ENCODE results near the gene HOXD12. TPM values are rescaled to one million over a fixed set of nuclear protein-coding genes. Genes with fewer than 3 reads are reported as not detected.
A peak's percentile ranks its signal among the peaks of the same experiment; 100 is the strongest.

The HOXD12 gene
- total RNA-seq, 4 donors from 2014 or later: not detected

- peak overlapping the region; percentile 94 to 96 (median 94) for H3K27ac ChIP-seq
- in situ Hi-C loops (cut with MboI; ENCODE audit: low pct_ligation_motif_present in 1 of 4, low pct_unique_long_range_greater_than_20kb in 1 of 4, low sequenced_read_pairs in 3 of 4) (loop anchor here (5.0 to 25.0 kb wide), 6 partner anchors 327 to 1027 kb away; no protein-coding TSS in a partner anchor), intact Hi-C loops (cut with DNase I; ENCODE audit: low total_unique reads) (loop anchor here (5.0 kb wide), 1 partner anchor 510 kb away; no protein-coding TSS in a partner anchor)
- WGBS, 2 donors (ENCODE audit: low coverage in 1 of 2): 35 to 41% methylated on average over 4 of the region's 4 CpGs
- H3K4me1 ChIP-seq: peaks cover 7 to 53% (median 32%) of the 10 kb centered on the region in 4 donors
- no peaks in the 10 kb centered on the region for H3K36me3 ChIP-seq
- DNase-seq: no peak
- no peaks in the 10 kb centered on the region for H3K9me3 ChIP-seq
- TF ChIP-seq POLR2A (IDR thresholded peaks at IDR 0.05) (no peak), CTCF (IDR thresholded peaks at IDR 0.05) (no peak), EP300 (IDR thresholded peaks at IDR 0.05; ENCODE audit: low read depth) (no peak), POLR2AphosphoS5 (IDR thresholded peaks at IDR 0.05) (no peak)
- peaks cover 91% of the 10 kb centered on the region for H3K27me3 ChIP-seq
- peak overlapping the region in 1 of 4 donors; percentile 55 for H3K4me3 ChIP-seq
These were observed 28.1 kb downstream of the HOXD12 start for GRCh38 chr2:176127774-176128072.

- H3K27ac ChIP-seq: peak overlapping the region; percentile 94 to 96 (median 94)
- no peak for TF ChIP-seq EP300 (IDR thresholded peaks at IDR 0.05; ENCODE audit: low read depth)
- no peak for TF ChIP-seq POLR2AphosphoS5 (IDR thresholded peaks at IDR 0.05)
- TF ChIP-seq CTCF (IDR thresholded peaks at IDR 0.05): no peak
- no peak for TF ChIP-seq POLR2A (IDR thresholded peaks at IDR 0.05)
- H3K9me3 ChIP-seq: no peaks in the 10 kb centered on the region
- no peak for DNase-seq
- peaks cover 91% of the 10 kb centered on the region for H3K27me3 ChIP-seq
- H3K36me3 ChIP-seq: no peaks in the 10 kb centered on the region
- WGBS, 2 donors (ENCODE audit: low coverage in 1 of 2): 20 to 46% methylated on average over 10 to 44 of the region's 49 CpGs
- H3K4me1 ChIP-seq: peaks cover 12 to 53% (median 33%) of the 10 kb centered on the region in 4 donors
- in situ Hi-C loops (cut with MboI; ENCODE audit: low pct_ligation_motif_present in 1 of 4, low pct_unique_long_range_greater_than_20kb in 1 of 4, low sequenced_read_pairs in 3 of 4) (loop anchor here (5.0 to 25.0 kb wide), 6 partner anchors 326 to 1026 kb away; no protein-coding TSS in a partner anchor), intact Hi-C loops (cut with DNase I; ENCODE audit: low total_unique reads) (loop anchor here (5.0 kb wide), 1 partner anchor 509 kb away; no protein-coding TSS in a partner anchor)
- H3K4me3 ChIP-seq: peak overlapping the region; percentile 10 to 68 (median 50)
These were observed 28.8 kb downstream of the HOXD12 start for GRCh38 chr2:176128172-176128981.

GRCh38 chr2:176128982-176129796 lies 29.6 kb downstream of the HOXD12 start, which contains the start of gene HOXD8:
Gene HOXD8, plus strand, starts transcription at chr2:176129705. Its CDS starts 662 bp downstream, at chr2:176130367.
- Histone ChIP-seq H3K27ac (peak within 1 kb of the TSS; percentile 94 to 96 (median 94)), H3K4me3 (peak within 1 kb of the TSS; percentile 44 to 68 (median 57)), H3K36me3 (no peaks in the 10 kb centered on the region), H3K4me1 (peaks cover 12 to 55% (median 31%) of the 10 kb centered on the region in 4 donors), H3K9me3 (no peaks in the 10 kb centered on the region), H3K27me3 (peaks cover 83% of the 10 kb centered on the region)
- WGBS, 2 donors (ENCODE audit: low coverage in 1 of 2): 2 to 13% methylated on average over 8 to 64 of the region's 64 CpGs
- in situ Hi-C loops (cut with MboI; ENCODE audit: low pct_ligation_motif_present in 1 of 4, low pct_unique_long_range_greater_than_20kb in 1 of 4, low sequenced_read_pairs in 3 of 4) (loop anchor here (5.0 to 25.0 kb wide), 6 partner anchors 326 to 1026 kb away; no protein-coding TSS in a partner anchor), intact Hi-C loops (cut with DNase I; ENCODE audit: low total_unique reads) (loop anchor here (5.0 kb wide), 1 partner anchor 508 kb away; no protein-coding TSS in a partner anchor)
- TF ChIP-seq POLR2A (IDR thresholded peaks at IDR 0.05) (peak; percentile 51), POLR2AphosphoS5 (IDR thresholded peaks at IDR 0.05) (peak; percentile 77 to 83 (median 80)), CTCF (IDR thresholded peaks at IDR 0.05) (peak in 2 of 5 experiments; percentile 9 to 12), EP300 (IDR thresholded peaks at IDR 0.05; ENCODE audit: low read depth) (no peak)
- peak; percentile 75 for DNase-seq

Data from transverse colon (tissue), 4 donors.